ENCODE data around the gene MROH2A. TPM values are rescaled to one million over a fixed set of nuclear protein-coding genes. Genes with fewer than 3 reads are reported as not detected.

MROH2A gene
- total and polyA plus RNA-seq, 9 of the 15 experiments (the other 6 are each of a cell fraction or from before 2014, with no cell fraction given) = 0.03 TPM; not detected in 8

- TF ChIP-seq, protein P1, sequence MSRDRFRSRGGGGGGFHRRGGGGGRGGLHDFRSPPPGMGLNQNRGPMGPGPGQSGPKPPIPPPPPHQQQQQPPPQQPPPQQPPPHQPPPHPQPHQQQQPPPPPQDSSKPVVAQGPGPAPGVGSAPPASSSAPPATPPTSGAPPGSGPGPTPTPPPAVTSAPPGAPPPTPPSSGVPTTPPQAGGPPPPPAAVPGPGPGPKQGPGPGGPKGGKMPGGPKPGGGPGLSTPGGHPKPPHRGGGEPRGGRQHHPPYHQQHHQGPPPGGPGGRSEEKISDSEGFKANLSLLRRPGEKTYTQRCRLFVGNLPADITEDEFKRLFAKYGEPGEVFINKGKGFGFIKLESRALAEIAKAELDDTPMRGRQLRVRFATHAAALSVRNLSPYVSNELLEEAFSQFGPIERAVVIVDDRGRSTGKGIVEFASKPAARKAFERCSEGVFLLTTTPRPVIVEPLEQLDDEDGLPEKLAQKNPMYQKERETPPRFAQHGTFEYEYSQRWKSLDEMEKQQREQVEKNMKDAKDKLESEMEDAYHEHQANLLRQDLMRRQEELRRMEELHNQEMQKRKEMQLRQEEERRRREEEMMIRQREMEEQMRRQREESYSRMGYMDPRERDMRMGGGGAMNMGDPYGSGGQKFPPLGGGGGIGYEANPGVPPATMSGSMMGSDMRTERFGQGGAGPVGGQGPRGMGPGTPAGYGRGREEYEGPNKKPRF (IDR thresholded peaks at IDR 0.05; ENCODE audit: low read depth, low read length) = no peak
- TF ChIP-seq ZNF778 (CRISPR knock-in tag; IDR thresholded peaks at IDR 0.05) = no peak
- no peak for TF ChIP-seq ZBTB12 (CRISPR knock-in tag; IDR thresholded peaks at IDR 0.05)
- TF ChIP-seq, protein P2, sequence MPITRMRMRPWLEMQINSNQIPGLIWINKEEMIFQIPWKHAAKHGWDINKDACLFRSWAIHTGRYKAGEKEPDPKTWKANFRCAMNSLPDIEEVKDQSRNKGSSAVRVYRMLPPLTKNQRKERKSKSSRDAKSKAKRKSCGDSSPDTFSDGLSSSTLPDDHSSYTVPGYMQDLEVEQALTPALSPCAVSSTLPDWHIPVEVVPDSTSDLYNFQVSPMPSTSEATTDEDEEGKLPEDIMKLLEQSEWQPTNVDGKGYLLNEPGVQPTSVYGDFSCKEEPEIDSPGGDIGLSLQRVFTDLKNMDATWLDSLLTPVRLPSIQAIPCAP (CRISPR knock-in tag; IDR thresholded peaks at IDR 0.05; ENCODE audit: borderline replicate concordance) = no peak
- TF ChIP-seq MCM2 (IDR thresholded peaks at IDR 0.05; ENCODE audit: low read depth) = no peak
- TF ChIP-seq TBL1XR1 (IDR thresholded peaks at IDR 0.05; ENCODE audit: low read length in 2 of 2) = no peak
- TF ChIP-seq HMGN3 (IDR thresholded peaks at IDR 0.05; ENCODE audit: borderline replicate concordance, extremely low read depth, insufficient read length, low read depth, low read length) = no peak
- TF ChIP-seq NFIC (IDR thresholded peaks at IDR 0.05) = peak; percentile 93
- TF ChIP-seq THRB (CRISPR knock-in tag; conservative IDR thresholded peaks at IDR 0.05) = no peak
Measured at GRCh38 chr2:233838251-233838650, 60.1 kb downstream of the MROH2A start (continued).
